Activated naive CD4-positive, alpha-beta T cell treated with anti-CD3 and anti-CD28 coated beads, Interleukin-2, amount 50 U/mL, for 24 hours (primary cell): ENCODE data around the gene UBP1.
"Not testable (repeated sequence)": the region's sequence is repeated elsewhere in the genome, so short reads cannot be mapped to it uniquely, and the experiment has no call there.

Experiments used
- H3K27ac Mint-ChIP-seq: one replicate; pipeline ENCODE4 v1.8.0; 2021; ENCODE audit warnings: mild to moderate bottlenecking, mixed read lengths
- H3K27me3 Mint-ChIP-seq: one replicate; pipeline ENCODE4 v1.8.0; 2021; ENCODE audit warnings: mixed read lengths
- H3K36me3 Mint-ChIP-seq: one replicate; pipeline ENCODE4 v1.8.0; 2021; ENCODE audit warnings: mixed read lengths
- H3K4me1 Mint-ChIP-seq: one replicate; pipeline ENCODE4 v1.8.0; 2021; ENCODE audit warnings: mixed read lengths
- H3K4me3 Mint-ChIP-seq: one replicate; pipeline ENCODE4 v1.8.0; 2021; ENCODE audit warnings: mild to moderate bottlenecking, mixed read lengths
- H3K9me3 Mint-ChIP-seq: one replicate; pipeline ENCODE4 v1.8.0; 2021; ENCODE audit warnings: mixed read lengths

The UBP1 gene

GRCh38 chr3:33441225-33441976 is 1.2 kb upstream of the UBP1 start:
- Mint-ChIP-seq H3K27ac (peak overlapping the region; percentile 100), H3K4me3 (peak overlapping the region; percentile 100), H3K36me3 (no peaks in the 10 kb centered on the region), H3K9me3 (no peaks in the 10 kb centered on the region), H3K4me1 (peaks cover 48% of the 10 kb centered on the region), H3K27me3 (no peaks in the 10 kb centered on the region)

GRCh38 chr3:33439546-33440327 is 468 bp downstream of the UBP1 start:
- Mint-ChIP-seq H3K9me3 (no peaks in the 10 kb centered on the region), H3K4me3 (peak overlapping the region; percentile 100), H3K27me3 (no peaks in the 10 kb centered on the region), H3K36me3 (no peaks in the 10 kb centered on the region), H3K4me1 (peaks cover 61% of the 10 kb centered on the region), H3K27ac (peak overlapping the region; percentile 95)

- H3K27me3 Mint-ChIP-seq = no peaks in the 10 kb centered on the region
- peaks cover 65% of the 10 kb centered on the region for H3K4me1 Mint-ChIP-seq
Measured at GRCh38 chr3:33438881-33439545, 1.2 kb downstream of the UBP1 start.

GRCh38 chr3:33438284-33438668 is 1.9 kb downstream of the UBP1 start:
- peak overlapping the region; percentile 97 for H3K4me3 Mint-ChIP-seq
- H3K36me3 Mint-ChIP-seq = peaks cover 2% of the 10 kb centered on the region
- H3K27ac Mint-ChIP-seq = peak overlapping the region; percentile 95
- H3K9me3 Mint-ChIP-seq = no peaks in the 10 kb centered on the region
- no peaks in the 10 kb centered on the region for H3K27me3 Mint-ChIP-seq
- peaks cover 72% of the 10 kb centered on the region for H3K4me1 Mint-ChIP-seq

More at GRCh38 chr3:33438881-33439545, 1.2 kb downstream of the UBP1 start:
- Mint-ChIP-seq H3K4me3 (peak overlapping the region; percentile 97), H3K9me3 (no peaks in the 10 kb centered on the region), H3K27ac (peak overlapping the region; percentile 95), H3K36me3 (no peaks in the 10 kb centered on the region)

GRCh38 chr3:33437556-33438283 is 2.5 kb downstream of the UBP1 start:
- Mint-ChIP-seq H3K36me3 (peaks cover 2% of the 10 kb centered on the region), H3K9me3 (no peaks in the 10 kb centered on the region), H3K4me1 (peaks cover 76% of the 10 kb centered on the region), H3K27ac (peak overlapping the region; percentile 95), H3K27me3 (no peaks in the 10 kb centered on the region), H3K4me3 (peak overlapping the region; percentile 97)

- H3K27me3 Mint-ChIP-seq = no peaks in the 10 kb centered on the region
- H3K36me3 Mint-ChIP-seq = peaks cover 4% of the 10 kb centered on the region
- H3K4me1 Mint-ChIP-seq = peaks cover 91% of the 10 kb centered on the region
- no peak overlapping the region for H3K27ac Mint-ChIP-seq
- no peak overlapping the region for H3K4me3 Mint-ChIP-seq
- no peaks in the 10 kb centered on the region for H3K9me3 Mint-ChIP-seq
Measured at GRCh38 chr3:33433843-33434242, 6.4 kb downstream of the UBP1 start.

- Mint-ChIP-seq H3K27me3 (no peaks in the 10 kb centered on the region), H3K9me3 (no peaks in the 10 kb centered on the region), H3K36me3 (peaks cover 4% of the 10 kb centered on the region), H3K27ac (peak overlapping the region; percentile 74), H3K4me3 (peak overlapping the region; percentile 19), H3K4me1 (peaks cover 84% of the 10 kb centered on the region)
Measured at GRCh38 chr3:33430571-33430970, 9.6 kb downstream of the UBP1 start.

- peaks cover 4% of the 10 kb centered on the region for H3K36me3 Mint-ChIP-seq
- peak overlapping the region; percentile 74 for H3K27ac Mint-ChIP-seq
- H3K4me3 Mint-ChIP-seq = peak overlapping the region; percentile 12
- H3K4me1 Mint-ChIP-seq = peaks cover 84% of the 10 kb centered on the region
- H3K27me3 Mint-ChIP-seq = no peaks in the 10 kb centered on the region
- no peaks in the 10 kb centered on the region for H3K9me3 Mint-ChIP-seq
Measured at GRCh38 chr3:33430061-33430460, 10.1 kb downstream of the UBP1 start.

GRCh38 chr3:33429306-33429705 is 10.9 kb downstream of the UBP1 start:
- H3K36me3 Mint-ChIP-seq, H3K9me3 Mint-ChIP-seq, H3K27me3 Mint-ChIP-seq, H3K27ac Mint-ChIP-seq: not testable (repeated sequence)
- Mint-ChIP-seq H3K4me1 (peaks cover 82% of the 10 kb centered on the region), H3K4me3 (peak overlapping the region; percentile 12)

- Mint-ChIP-seq H3K36me3 (peaks cover 4% of the 10 kb centered on the region), H3K9me3 (no peaks in the 10 kb centered on the region), H3K27me3 (no peaks in the 10 kb centered on the region), H3K27ac (no peak overlapping the region), H3K4me3 (no peak overlapping the region), H3K4me1 (peaks cover 77% of the 10 kb centered on the region)
Measured at GRCh38 chr3:33428734-33429133, 11.5 kb downstream of the UBP1 start.

- Mint-ChIP-seq H3K4me1 (peaks cover 66% of the 10 kb centered on the region), H3K9me3 (no peaks in the 10 kb centered on the region), H3K27me3 (no peaks in the 10 kb centered on the region), H3K27ac (no peak overlapping the region), H3K4me3 (no peak overlapping the region), H3K36me3 (peaks cover 7% of the 10 kb centered on the region)
Measured at GRCh38 chr3:33426630-33427317, 13.4 kb downstream of the UBP1 start.

GRCh38 chr3:33426068-33426467 is 14.1 kb downstream of the UBP1 start:
- Mint-ChIP-seq H3K27ac (no peak overlapping the region), H3K36me3 (peaks cover 9% of the 10 kb centered on the region)

GRCh38 chr3:33425453-33425852 is 14.8 kb downstream of the UBP1 start:
- Mint-ChIP-seq H3K4me1 (peaks cover 53% of the 10 kb centered on the region), H3K27me3 (no peaks in the 10 kb centered on the region), H3K4me3 (no peak overlapping the region), H3K27ac (no peak overlapping the region), H3K9me3 (no peaks in the 10 kb centered on the region), H3K36me3 (peaks cover 9% of the 10 kb centered on the region)

More at GRCh38 chr3:33426068-33426467, 14.1 kb downstream of the UBP1 start:
- H3K9me3 Mint-ChIP-seq = no peaks in the 10 kb centered on the region
- no peak overlapping the region for H3K4me3 Mint-ChIP-seq
- peaks cover 59% of the 10 kb centered on the region for H3K4me1 Mint-ChIP-seq
- H3K27me3 Mint-ChIP-seq = no peaks in the 10 kb centered on the region

GRCh38 chr3:33424606-33425452 is 15.4 kb downstream of the UBP1 start:
- Mint-ChIP-seq H3K36me3 (peaks cover 11% of the 10 kb centered on the region), H3K27ac (no peak overlapping the region), H3K4me1 (peaks cover 49% of the 10 kb centered on the region)

More at GRCh38 chr3:33424606-33425452, 15.4 kb downstream of the UBP1 start:
- Mint-ChIP-seq H3K9me3 (no peaks in the 10 kb centered on the region), H3K4me3 (no peak overlapping the region), H3K27me3 (no peaks in the 10 kb centered on the region)
